Transverse colon (tissue), 4 donors: ENCODE measurements around the gene MICAL2. TPM values are rescaled to one million over a fixed set of nuclear protein-coding genes. Genes with fewer than 3 reads are reported as not detected.

ENCODE experiments used
- DNase-seq: peaks from one replicate; pipeline ENCODE4 v3.0.0-alpha.2; 2019
- H3K27ac ChIP-seq, 4 donors: fragments of 200-600 bp; sonication (generic); 2 replicates each; pipeline ENCODE4 v1.5.1; 2016 to 2018; ENCODE audit warnings: inconsistent platforms in 4 of 4
- H3K27me3 ChIP-seq: fragments of 200-600 bp; sonication (generic); 2 replicates; pipeline ENCODE4 v1.5.1; 2017; ENCODE audit warnings: inconsistent platforms
- H3K36me3 ChIP-seq, 4 donors: fragments of 200-600 bp; sonication (generic); 2 replicates each; pipeline ENCODE4 v1.5.1; 2017 to 2019; ENCODE audit warnings: inconsistent platforms in 4 of 4
- H3K4me1 ChIP-seq, 4 donors: fragments of 200-600 bp; sonication (generic); 2 replicates each; pipeline ENCODE4 v1.5.1; 2017 to 2020; ENCODE audit warnings: inconsistent platforms in 4 of 4
- H3K4me3 ChIP-seq, 4 donors: fragments of 200-600 bp; sonication (generic); 1 replicate in 1 of 4; 2 replicates in 3 of 4; pipeline versions ENCODE4 v1.5.1 to v1.6.1; 2017 to 2019; ENCODE audit warnings: inconsistent platforms in 4 of 4
- H3K9me3 ChIP-seq, 2 donors: fragments of 200-600 bp; sonication (generic); 2 replicates each; pipeline ENCODE4 v1.5.1; 2017 to 2019; ENCODE audit warnings: inconsistent platforms in 2 of 2
- CTCF ChIP-seq, 5 experiments: fragments of 200-600 bp in 3 of 5; fragments of 450-650 bp in 2 of 5; sonication (generic) in 3 of 5; IDR thresholded peaks; 1 replicate in 2 of 5; 2 replicates in 3 of 5; pipeline ENCODE4 v1.5.1; 2016 to 2017; ENCODE audit warnings: antibody characterized with exemption in 5 of 5, inconsistent platforms in 3 of 5, mild to moderate bottlenecking in 2 of 5, moderate library complexity in 1 of 5
- EP300 ChIP-seq: sonication (generic); formaldehyde crosslinking; IDR thresholded peaks from one replicate; pipeline ENCODE4 v1.6.1; 2017; ENCODE audit warnings: antibody characterized with exemption, low read depth
- POLR2A ChIP-seq: fragments of 450-650 bp; IDR thresholded peaks from one replicate; pipeline ENCODE4 v1.6.1; 2016; ENCODE audit warnings: antibody characterized with exemption, mild to moderate bottlenecking, moderate library complexity
- POLR2AphosphoS5 ChIP-seq, 3 donors: sonication (generic); formaldehyde crosslinking; IDR thresholded peaks; one replicate each; pipeline ENCODE4 v1.6.1; 2016; ENCODE audit warnings: antibody characterized with exemption in 3 of 3
- WGBS, 2 donors: methylation state at CpG; one replicate each; pipeline ENCODE4 v1.1.5; 2018; ENCODE audit warnings: low coverage in 1 of 2; 5-methylcytosine and 5-hydroxymethylcytosine counted together
- in situ Hi-C, 4 donors: fragments of 200-750 bp; cut with MboI; loops; one replicate each; pipeline versions ENCODE4 v1.15.0 to v1.15.1; 2017; ENCODE audit warnings: low sequenced_read_pairs in 3 of 4, low pct_ligation_motif_present in 1 of 4, low pct_unique_long_range_greater_than_20kb in 1 of 4
- intact Hi-C: fragments of 100-400 bp; cut with DNase I; formaldehyde crosslinking; loops from one replicate; pipeline ENCODE4 v1.15.1; 2023; ENCODE audit warnings: low total_unique reads
- total RNA-seq, 4 donors: library from RNA; depleted of rRNA; stranded (reverse); fragments of >200 nt; gene quantifications; one replicate each; pipeline ENCODE4 v1.1.0, GENCODE V29; 2016

Gene MICAL2
- total RNA-seq, 4 donors from 2014 or later, result 309 to 483 (median 316) TPM

- in situ Hi-C loops (no loop called here), intact Hi-C loops (no loop called here)
- Histone ChIP-seq H3K4me3 (no peak overlapping the region), H3K36me3 (no peaks in the 10 kb centered on the region), H3K27me3 (no peaks in the 10 kb centered on the region), H3K4me1 (peaks cover 47 to 97% (median 75%) of the 10 kb centered on the region in 4 donors), H3K27ac (peak overlapping the region; percentile 82 to 89 (median 87)), H3K9me3 (no peaks in the 10 kb centered on the region)
- TF ChIP-seq POLR2A, result no peak
- TF ChIP-seq CTCF (IDR thresholded peaks at IDR 0.05), result no peak
- no peak for TF ChIP-seq EP300
- TF ChIP-seq POLR2AphosphoS5 (IDR thresholded peaks at IDR 0.05), result no peak
- DNase-seq, result peak; percentile 37
- 38 to 43% methylated on average over 2 to 4 of the region's 4 CpGs for WGBS, 2 donors
Measured at GRCh38 chr11:12134236-12134585, 23.8 kb downstream of the MICAL2 start.

GRCh38 chr11:12135185-12135584, 24.8 kb downstream of the MICAL2 start:
- intact Hi-C loops, result no loop called here

DNA sequence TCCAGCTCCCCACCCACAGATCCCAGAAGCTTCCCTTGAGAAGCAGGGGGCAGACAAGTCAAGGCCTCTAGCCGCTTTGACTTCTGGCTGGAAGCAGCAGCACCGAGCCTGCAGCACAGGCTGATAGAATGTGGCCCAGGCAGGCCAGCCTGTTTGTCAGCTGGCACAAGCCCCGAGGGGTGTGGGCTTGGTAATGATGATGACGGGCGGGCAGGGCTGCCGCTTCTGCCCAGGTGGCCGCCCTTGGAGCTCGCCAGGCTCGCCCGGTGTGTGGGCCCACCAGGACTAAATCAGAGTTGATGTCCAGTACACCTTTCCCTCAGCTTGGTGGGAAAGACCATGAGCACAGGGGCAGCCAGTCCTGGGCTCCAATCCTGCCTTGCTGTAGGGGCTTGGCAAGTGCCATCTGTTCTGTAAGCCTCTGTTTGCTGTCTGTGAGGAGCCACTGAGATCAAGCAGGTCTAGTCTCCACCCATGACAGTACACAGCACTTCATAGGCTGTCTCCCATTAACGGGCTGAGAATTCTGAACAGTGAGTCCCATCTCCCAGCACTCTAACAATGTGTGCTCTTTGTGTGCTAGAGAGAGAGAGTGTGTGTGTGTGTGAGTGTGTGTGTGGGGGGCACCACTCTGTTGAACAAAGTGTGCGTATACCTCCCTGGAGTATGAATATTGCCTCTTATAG, 26.8 kb downstream of the MICAL2 start:
- H3K4me3 ChIP-seq, result no peak overlapping the region
- TF ChIP-seq CTCF (IDR thresholded peaks at IDR 0.05) (no peak), EP300 (no peak), POLR2A (peak; percentile 50), POLR2AphosphoS5 (IDR thresholded peaks at IDR 0.05) (peak; percentile 4 to 65 (median 24))
- H3K9me3 ChIP-seq, result no peaks in the 10 kb centered on the region
- WGBS, 2 donors, result 54 to 100% methylated on average over 1 to 12 of the region's 12 CpGs
- H3K4me1 ChIP-seq, result peaks cover 41 to 100% (median 87%) of the 10 kb centered on the region in 4 donors
- intact Hi-C loops, result no loop called here
- in situ Hi-C loops, result no loop called here
- H3K27me3 ChIP-seq, result no peaks in the 10 kb centered on the region
- DNase-seq, result peak; percentile 83
- no peaks in the 10 kb centered on the region for H3K36me3 ChIP-seq
- peak overlapping the region; percentile 82 to 89 (median 87) for H3K27ac ChIP-seq

More at GRCh38 chr11:12135185-12135584, 24.8 kb downstream of the MICAL2 start:
- Histone ChIP-seq H3K27ac (peak overlapping the region; percentile 82 to 89 (median 87)), H3K36me3 (no peaks in the 10 kb centered on the region), H3K4me3 (no peak overlapping the region), H3K27me3 (no peaks in the 10 kb centered on the region), H3K9me3 (no peaks in the 10 kb centered on the region), H3K4me1 (peaks cover 46 to 97% (median 76%) of the 10 kb centered on the region in 4 donors)
- TF ChIP-seq POLR2AphosphoS5 (IDR thresholded peaks at IDR 0.05), result no peak
- TF ChIP-seq EP300, result no peak
- no peak for TF ChIP-seq POLR2A
- no peak for TF ChIP-seq CTCF (IDR thresholded peaks at IDR 0.05)
- WGBS, 2 donors, result 89% methylated on average over 1 of the region's 1 CpG; no CpG with 5 or more reads in 1 of the 2 donors
- in situ Hi-C loops, result no loop called here
- peak; percentile 3 for DNase-seq

DNA sequence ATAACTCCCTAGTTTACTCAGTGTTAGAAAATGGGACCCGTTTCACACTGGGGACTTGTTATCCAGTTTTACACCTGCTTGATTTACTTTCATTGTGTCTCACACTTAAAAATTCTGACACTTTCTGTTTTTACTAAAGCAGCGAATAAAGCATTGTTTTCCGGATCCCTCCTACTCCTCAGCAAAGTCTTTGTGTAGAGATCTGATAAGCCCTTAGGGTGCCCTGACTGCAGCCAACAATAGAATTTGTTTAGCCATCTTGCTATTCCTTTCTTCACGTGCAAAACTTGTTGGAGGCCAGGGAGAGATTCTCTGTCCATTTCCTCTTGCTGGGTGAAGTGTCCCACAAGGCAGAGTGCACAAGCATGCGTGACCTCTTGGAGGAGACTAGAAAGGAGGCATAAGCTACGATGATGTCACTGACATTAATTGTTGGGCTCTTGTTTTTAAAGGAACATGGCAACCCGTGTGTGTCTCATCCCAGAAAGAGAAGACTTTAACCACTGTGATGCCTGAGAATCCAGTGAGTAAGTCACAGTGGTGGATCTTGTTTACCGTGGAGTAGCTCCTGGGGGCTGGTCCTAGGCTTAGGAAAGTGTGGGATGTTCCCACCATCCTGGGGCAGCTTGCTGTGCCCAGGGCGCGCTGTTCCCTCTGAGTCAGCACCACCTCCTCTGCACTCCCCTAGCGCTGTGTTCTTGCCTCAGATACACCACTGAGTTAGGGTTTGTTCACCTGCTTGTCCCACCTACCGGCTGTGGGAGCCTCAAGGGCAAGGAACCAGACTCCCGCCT, 27.7 kb downstream of the MICAL2 start:
- H3K27me3 ChIP-seq, result no peaks in the 10 kb centered on the region
- peak; percentile 12 for DNase-seq
- WGBS, 2 donors, result 66 to 76% methylated on average over 3 to 13 of the region's 13 CpGs
- peak overlapping the region; percentile 82 to 89 (median 87) for H3K27ac ChIP-seq
- H3K36me3 ChIP-seq, result no peaks in the 10 kb centered on the region
- intact Hi-C loops, result no loop called here
- peaks cover 50 to 100% (median 93%) of the 10 kb centered on the region in 4 donors for H3K4me1 ChIP-seq
- no peaks in the 10 kb centered on the region for H3K9me3 ChIP-seq
- TF ChIP-seq POLR2AphosphoS5 (IDR thresholded peaks at IDR 0.05) (peak in 1 of 3 donors; percentile 3), EP300 (no peak)
- in situ Hi-C loops, result no loop called here
- H3K4me3 ChIP-seq, result no peak overlapping the region
